ENCODE data around the gene LAMC1.
"Not testable (repeated sequence)": the region's sequence is repeated elsewhere in the genome, so short reads cannot be mapped to it uniquely, and the experiment has no call there.

LAMC1 gene

DNA sequence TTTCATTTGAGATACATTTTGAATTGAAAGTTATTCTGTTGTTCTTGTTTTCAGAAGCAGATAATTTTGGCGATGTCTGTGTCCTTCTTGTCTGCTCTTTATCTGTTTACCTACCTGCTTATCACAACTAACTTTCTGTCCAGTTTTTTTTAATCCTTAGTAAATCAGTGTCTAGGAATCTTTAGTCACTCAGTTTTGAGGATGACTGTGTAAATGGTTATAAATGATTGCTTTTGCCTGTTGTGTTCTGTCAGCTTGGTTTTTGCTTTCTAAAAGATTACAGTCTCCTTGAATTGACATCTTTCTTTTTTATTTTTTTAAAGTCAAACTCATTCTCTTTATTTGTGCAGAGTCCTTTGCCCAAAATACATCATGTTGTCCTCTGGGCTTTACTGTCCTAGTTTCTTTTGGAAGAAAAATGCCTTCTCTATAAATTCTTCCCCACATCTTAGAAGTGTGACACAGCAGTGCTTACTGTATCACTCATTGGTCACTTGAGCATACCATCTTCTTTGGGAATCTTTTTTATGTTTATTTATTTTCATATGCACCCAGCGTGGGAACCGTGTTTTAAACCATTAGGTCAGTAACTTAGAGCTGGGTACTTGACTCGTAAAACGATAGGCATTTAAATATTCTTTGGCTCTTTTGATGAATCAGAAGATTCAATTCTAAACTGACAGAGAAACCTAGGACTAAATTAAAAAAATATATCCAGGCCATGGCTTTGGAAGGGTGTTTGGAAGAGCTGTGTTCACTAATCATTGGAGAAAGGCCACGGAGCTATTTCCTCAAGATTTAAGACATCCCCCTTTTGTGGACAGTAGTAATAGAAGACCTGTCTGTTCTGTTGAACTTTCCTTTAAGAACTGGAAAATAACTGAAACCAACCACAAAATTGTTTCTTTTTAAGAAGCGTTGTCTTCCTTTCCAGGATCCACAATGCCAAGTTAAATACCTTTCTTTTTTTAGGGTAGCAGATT is 20.9 kb downstream of the LAMC1 start:
- DNase-seq = peak; percentile 82

DNA sequence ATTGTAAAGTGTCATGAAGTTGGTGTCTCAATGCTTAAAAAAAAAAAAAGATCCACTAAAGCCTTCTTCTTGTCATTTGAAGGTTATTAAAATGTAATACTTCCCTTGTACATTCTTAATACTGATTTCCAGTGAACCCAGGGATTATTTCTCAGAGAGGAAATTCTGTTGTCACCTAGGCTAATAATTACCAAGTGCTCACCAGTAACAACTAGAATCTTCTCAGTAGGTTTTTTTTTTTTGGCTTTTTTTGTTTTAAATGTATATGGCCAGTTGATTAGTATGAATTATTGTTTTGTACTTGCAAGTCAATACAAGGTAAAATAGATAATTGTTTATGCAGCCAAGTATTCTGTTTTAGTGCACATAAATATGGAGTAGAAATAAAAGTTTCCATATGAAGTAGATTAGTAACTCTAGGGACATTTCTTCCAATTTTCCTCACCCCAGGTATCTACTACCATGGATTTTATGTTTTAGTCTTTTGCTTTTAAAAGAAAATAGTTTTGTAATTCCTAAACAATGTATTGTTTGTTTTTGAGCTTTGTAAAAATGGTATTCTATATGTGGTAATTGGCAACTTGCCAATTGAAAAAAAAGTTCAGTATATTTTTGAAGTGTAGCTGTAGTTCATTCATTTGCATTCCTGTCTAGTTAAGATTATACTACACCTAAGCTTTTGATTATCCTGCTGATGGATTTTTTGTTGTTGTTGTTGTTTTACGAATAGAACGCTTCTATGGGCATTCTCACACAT is 21.9 kb downstream of the LAMC1 start:
- DNase-seq = no peak

DNA sequence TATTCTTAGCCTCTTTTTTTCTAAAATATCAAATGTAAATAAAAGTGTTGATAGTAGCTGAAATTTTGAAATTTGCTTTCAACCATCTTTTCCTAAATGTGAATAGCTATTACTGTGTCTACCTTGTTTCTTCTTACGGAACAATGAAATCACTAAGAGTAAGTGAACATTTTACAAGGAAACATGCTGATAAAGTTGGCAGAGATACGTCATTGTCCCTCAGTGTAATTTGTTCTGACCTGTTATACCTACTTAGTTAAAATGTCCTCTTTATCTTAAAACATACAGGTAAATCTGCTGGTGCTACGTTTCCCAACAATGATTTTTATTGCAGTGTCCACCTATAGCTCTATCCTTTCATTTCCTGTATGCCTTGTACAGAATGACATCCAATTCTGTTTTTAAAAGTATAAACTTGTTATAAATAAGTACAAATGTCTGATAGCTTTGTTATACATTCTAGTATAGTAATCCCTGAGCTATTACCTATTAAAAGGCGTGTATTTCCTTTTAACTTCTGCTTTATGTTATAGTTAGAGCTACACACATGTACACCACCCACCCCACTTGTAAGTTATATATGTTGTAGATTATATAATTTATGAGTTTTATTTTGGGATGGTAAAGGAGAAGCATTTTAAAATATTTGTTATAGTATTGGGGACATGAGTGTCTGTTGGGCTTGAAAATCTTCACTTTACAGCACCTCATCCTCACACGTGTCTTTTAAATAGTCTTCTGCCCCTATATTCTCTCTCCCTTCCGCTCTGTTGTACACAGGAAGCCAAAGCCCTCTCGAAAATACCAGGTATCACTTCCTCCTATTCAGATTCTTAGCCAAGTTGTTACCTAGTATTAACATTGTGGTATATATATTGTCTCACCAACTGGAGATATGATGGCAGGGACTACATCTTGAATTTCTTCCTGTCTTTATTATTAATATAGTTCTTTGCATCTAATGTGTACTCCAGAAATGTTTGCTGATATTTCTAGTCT is 25.2 kb downstream of the LAMC1 start:
- no peak for DNase-seq

DNA sequence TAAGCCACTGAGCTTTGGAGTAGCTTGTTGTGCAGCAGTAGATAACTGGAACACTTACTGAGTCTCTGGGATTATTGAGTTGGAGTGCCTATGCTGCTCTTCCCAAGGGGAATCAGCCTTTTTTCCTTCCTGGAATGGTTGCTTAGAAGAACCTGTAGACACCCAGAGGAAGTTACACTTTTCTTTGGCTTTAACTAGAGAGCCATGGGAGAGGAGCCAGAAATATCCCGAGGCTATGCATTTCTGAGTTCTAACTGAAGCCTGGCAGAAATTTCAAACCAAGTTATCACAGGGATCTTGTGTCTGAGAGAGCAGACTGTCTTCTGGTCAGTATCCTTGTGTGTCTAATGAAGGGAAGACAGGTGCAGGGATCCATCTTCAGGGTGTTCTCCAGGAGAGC is 28.3 kb downstream of the LAMC1 start:
- no peak for DNase-seq

- DNase-seq = no peak
Measured at GRCh38 chr1:183052861-183053260, 29.6 kb downstream of the LAMC1 start.

DNA sequence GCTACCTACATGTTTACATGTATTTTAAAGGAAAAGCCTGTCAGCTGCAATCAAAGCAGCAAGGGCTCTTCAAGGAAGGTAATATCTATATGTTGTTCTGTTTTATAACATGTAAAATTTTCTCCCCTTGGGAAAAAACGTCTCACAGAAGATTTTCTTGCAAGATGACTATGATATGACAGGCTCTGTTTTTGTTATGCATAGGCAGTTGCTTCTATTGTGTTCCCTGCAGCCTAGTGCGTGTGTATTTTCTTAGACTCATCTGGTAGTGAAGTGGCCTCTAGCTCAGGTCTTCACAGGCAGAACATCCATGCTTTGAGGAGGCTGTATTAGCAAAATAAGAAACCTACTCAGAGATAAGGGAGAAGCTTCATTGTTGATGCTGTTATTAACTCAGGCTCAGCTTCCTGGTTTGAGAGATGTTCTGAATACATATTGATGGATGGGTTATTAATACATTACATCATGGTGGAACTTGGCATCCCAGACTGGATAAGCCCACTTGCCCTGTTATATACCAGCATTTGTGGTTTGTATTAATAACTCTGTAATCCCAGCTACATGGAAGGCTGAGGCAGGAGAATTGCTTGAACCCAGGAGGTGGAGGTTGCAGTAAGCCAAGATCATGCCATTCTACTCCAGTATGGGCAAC is 35.8 kb downstream of the LAMC1 start:
- DNase-seq = peak; percentile 32

- no peak for DNase-seq
Measured at GRCh38 chr1:183061194-183061593, 38.0 kb downstream of the LAMC1 start.

GRCh38 chr1:183063349-183063748 is 40.1 kb downstream of the LAMC1 start:
- DNase-seq = no peak

DNA sequence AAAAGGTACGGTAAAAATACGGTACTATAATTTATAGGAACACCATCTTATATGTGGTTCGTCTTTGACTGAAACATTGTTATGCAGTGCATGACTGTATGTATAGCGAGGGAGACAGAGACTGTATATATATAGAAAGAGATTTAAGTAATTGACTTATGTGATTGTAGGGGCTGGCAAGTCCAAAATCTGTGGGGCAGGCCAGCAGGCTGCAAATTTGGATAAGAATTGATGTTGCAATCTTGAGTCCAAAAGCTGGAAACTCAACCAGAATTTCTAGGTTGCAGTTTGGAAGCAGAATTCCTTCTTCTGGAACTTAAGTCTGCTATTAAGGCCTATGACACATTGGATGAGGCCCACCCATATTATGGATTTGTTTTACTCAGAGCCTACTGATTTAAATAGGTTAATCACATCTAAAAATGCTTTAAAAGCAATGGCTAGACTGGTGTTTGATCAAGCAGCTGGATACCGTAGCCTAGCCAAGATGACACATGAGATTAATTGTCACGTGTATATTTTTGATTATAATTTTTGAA is 42.0 kb downstream of the LAMC1 start:
- DNase-seq = no peak

- DNase-seq = not testable (repeated sequence)
Measured at GRCh38 chr1:183066432-183066831, 43.2 kb downstream of the LAMC1 start.

GRCh38 chr1:183069562-183070216 is 46.5 kb downstream of the LAMC1 start:
- DNase-seq = peak; percentile 91

GRCh38 chr1:183070234-183070922 is 47.2 kb downstream of the LAMC1 start:
- no peak for DNase-seq

GRCh38 chr1:183070923-183071618 is 47.9 kb downstream of the LAMC1 start:
- DNase-seq = peak; percentile 56

- not testable (repeated sequence) for DNase-seq
Measured at GRCh38 chr1:183072595-183072994, 49.4 kb downstream of the LAMC1 start.

DNA sequence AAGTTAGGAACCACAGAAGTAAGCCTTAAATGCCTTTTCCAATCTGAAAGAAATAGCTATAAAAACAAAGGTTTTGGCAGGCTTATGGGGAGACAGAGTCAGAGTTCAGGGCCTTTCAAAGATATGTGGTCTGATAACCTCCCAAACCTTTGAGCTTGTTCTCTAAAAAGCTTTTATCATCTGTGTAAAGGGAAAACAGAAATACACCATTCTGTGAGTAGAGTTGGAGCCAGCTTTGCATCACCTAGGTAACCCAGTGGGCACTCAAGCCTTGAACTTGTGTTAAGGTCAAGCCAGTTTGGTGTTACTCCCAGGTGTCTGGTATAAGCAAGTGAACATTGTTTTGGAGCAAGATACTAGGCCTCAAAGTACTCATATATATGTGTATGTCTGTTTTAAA is 50.1 kb downstream of the LAMC1 start:
- no peak for DNase-seq

- DNase-seq = no peak
Measured at GRCh38 chr1:183074215-183074614, 51.0 kb downstream of the LAMC1 start.

GRCh38 chr1:183075861-183076260 is 52.6 kb downstream of the LAMC1 start:
- DNase-seq = no peak

DNA sequence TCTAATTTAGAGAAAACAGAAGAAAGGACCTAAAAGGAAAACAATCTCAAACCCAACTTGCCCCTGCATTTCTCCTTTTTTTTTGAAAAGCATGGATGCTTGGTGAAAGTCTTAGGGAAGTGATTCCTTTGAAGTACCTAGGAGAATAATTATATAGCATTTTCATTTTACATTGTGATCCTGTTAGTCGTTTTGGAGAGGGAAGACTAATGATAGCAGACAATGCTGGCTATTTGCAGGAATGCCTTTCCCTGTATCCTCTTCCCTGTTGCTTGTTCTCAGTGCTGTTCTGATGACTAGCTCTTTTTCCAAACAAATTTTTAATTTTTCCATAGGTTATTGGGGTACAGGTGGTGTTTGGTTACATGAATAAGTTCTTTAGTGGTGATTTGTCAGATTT is 53.9 kb downstream of the LAMC1 start:
- no peak for DNase-seq

- no peak for DNase-seq
Measured at GRCh38 chr1:183079712-183080388, 56.6 kb downstream of the LAMC1 start.
